HL-60/S4 treated with retinoic acid at 250 ng/mL for 4 days and 3 days (cell line): Measurements from ENCODE around the gene SMNDC1.

Experiments
- in situ Hi-C: fragments of 300-500 bp; cut with MboI; formaldehyde crosslinking; loops from 2 replicates; pipeline ENCODE4 v1.7.0; 2022; ENCODE audit warnings: low sequenced_read_pairs

Gene SMNDC1

DNA sequence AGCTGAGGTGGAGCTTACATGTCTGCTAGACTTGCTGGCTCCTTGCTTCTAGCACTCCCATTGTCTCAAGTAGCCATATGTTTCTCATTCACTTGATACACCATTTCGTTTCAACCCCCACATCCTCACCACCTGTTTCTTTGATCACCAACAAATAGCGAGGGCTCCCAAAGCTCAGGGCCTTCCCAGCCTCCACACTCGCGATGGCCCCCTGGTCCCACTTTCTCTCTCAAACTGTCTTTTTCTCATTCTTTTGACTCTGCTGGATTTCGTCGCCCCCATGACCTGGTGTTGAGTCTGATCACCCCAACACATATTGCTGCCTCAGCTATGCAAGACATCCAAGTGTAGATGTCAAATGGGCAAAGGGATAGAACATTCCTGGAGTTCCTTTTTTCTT lies 26.0 kb upstream of the SMNDC1 start:
- in situ Hi-C loops, result no loop called here

DNA sequence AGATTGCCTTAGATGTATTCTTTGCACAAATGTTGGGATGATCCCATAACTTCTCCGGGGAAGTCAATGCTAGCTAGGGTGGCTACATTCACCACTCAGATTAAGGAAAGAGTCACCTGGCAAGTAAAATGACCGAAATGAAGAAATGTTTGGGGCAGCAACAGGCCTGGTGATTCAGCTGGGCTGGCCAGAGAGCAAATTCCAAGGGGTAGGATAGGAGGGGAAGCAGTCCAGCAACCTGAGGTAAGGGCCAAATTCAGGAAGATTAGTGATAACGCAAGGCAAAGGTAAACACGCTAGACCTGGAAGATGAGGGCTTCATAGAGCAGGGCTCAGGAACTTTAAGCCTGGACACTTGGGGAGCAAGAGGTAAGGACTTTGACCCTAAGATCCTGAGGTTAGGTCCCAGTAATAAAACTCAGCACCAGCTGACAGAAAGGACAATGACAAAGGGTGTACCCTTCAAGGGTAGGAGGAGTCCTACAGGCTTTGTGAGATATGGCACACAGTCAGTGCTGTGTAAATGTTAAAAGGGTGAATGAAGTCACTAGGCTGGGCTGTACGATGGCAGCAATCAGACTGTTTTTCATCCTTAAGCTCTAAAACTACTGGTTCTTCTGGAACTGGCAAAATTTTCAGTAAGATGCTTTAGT lies 22.7 kb upstream of the SMNDC1 start:
- in situ Hi-C loops, result no loop called here

DNA sequence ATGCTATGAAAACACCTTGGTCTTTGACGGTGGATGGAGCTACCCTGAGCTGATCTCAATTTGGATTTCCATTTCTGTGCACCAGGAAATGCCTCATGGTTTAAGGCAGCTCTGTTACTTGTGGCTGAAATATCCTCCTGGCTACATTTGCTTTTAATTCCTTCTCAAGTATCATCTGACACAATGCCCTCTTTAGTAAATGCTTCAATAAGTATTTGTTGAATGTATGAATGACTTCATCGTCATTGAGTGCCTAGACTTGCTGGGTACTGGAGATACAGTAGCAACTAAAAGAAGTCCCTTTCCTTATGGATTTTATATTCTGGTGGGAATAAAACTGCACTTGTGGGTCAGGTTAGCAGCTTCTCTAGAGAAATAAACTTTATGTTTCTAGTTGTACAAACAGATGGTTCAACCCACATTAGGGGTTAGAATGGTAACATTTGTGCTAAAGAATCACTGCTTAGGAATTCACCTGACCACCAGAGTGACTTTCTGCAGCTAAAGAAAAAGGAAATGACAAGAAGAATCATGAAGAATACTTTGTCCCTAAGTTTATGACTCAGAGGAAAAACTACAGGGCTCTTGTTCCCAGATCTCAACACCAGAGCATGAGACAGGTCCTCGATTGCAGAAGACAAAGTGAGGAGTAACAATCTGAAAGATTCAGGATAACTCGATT lies 21.8 kb upstream of the SMNDC1 start:
- in situ Hi-C loops, result no loop called here

DNA sequence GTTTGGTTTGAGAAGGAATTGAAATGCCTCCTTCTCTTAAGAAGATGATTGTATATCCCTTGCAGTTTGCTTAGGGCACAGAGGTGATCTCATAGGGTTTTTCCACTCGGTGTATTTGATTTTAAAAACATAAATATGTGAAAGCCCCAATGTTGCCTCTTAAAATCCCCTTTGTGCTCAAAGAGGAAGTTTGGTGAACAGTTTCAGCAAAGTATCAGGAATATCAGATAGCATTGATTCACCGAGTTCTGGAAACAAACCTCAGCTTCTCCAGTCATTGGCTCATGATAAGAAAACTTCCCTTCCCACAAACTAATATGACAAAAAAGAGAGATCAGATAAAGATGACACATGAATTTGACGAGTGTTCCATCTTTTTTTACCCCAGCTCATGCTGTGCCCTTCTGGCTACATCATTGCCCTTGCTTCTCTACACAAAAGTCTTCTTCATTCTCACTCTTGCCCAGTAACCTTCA lies 20.1 kb upstream of the SMNDC1 start:
- in situ Hi-C loops, result loop anchor here (25.0 kb wide), 1 partner anchor 537 kb away; the partner anchor contains the start of gene PDCD4

DNA sequence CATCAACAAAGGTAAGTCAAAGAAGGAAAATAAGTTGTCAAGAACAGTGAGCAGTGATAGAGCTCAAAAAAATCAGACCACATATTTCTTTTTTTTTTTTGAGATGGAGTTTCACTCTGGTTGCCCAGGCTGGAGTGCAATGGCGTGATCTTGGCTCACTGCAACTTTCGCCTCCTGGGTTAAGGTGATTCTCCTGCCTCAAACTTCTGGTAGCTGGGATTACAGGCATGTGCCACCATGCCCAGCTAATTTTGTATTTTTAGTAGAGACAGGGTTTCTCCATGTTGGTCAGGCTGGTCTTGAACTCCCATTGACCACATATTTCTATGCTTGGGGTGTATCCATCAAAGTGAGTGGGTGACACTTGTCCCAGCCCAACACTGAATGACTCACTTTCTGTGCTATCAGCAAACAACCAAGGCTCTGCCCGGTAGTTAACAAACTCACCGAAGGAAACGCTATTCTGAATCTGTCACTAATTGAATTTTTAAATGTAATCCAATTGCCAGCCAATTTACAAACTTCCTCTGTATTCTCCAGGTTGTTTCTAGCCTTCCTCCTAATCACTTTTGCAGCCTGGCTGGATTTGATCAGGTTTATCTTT lies 19.6 kb upstream of the SMNDC1 start:
- in situ Hi-C loops, result loop anchor here (25.0 kb wide), 1 partner anchor 538 kb away; the partner anchor contains the start of gene PDCD4

DNA sequence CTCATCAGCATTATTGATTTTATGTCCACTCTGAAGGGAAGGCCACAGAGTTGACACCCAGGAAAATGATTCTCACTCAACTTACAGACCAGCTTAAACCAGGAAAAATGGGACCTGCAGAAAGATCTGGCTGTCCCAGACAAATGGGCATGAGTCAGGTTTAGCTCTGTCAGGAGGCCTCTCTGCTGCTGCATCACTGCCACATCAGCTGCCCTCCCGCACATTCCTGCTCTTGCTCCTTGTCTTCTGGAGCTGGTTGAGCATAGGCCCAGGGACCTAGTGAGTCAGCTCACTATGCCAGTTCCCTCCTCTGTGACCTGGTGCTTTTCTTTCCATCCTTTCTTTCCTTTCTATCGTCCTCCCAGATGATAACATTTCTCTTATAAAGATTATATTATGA lies 18.8 kb upstream of the SMNDC1 start:
- in situ Hi-C loops, result loop anchor here (25.0 kb wide), 1 partner anchor 539 kb away; the partner anchor contains the start of gene PDCD4

DNA sequence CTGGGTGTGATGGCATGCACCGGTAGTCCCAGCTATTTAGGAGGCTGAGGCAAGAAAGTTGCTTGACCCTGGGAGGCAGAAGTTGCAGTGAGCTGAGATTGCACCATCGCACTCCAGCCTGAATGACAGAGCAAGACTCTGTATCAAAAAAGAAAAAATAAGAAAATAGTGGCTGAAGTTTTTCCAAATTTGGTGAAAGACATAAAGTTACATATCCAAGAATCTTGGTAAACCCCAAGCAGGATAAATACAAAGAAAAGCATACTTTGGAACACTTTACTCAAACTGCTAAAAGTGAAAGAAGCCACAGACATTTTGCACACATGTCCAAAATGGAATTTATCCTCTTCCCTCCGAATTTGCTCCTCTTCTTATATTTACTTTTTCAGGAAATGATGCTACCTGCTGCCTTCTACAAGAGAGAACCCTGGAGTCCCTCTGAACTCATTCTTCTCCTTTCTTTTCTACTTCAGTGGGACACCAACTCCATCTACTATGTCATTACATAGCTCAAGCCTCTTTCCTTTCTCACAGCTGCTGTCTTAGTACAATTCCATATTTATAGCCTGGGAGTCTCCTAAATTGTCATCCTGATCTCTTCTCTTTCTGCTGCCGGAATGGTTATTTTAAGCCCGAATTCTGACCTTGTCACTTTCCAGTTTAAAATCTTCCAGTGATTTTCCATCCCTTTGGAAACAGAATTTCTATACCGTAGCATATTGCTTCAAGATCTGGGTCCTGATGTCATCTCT lies 17.3 kb upstream of the SMNDC1 start:
- in situ Hi-C loops, result loop anchor here (25.0 kb wide), 1 partner anchor 540 kb away; the partner anchor contains the start of gene PDCD4

DNA sequence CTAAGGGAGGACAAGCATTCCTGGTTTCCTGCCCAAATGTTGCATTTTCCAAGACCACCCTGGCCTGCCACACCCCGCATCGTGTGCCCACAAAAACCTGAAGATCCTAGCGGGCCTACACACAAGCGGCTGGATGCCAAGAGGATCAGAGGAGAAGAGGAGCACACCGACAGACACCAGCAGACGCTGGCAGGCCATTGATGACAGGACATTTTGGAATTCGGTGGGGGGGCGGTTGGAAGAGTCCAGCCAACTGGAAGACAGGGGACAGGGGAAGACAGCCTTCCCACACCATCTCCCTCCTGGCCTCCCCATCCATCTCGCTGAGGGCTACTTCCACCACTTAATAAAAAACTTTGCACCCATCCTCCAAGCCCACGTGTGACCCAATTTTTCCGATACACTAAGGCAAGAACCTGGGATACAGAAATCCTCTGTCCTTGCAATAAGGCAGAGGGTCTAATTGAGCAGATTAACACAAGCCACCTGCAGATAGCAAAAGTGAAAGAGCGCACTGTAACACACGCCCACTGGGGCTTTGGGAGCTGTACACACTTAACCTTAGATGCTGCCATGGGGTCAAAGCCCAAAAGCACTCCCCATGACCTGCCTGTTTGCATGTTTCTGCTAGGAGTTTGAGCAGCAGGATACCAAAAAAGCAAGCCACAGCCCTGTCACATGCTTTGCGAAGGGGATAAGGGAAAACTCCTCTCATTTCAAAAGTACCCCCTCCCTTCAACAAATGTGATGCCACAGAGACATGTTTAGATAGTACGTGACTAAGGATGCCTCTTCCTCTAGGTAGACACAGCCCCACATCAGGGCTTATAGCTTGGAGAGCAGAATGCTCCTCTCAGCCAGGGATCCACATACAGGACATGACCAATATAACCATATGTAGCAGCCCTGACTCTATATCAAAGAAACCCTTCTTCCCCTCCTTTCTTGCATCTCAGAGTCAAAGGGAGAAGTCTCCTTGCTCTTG lies 13.4 kb upstream of the SMNDC1 start:
- in situ Hi-C loops, result loop anchor here (25.0 kb wide), 1 partner anchor 544 kb away; the partner anchor contains the start of gene PDCD4

DNA sequence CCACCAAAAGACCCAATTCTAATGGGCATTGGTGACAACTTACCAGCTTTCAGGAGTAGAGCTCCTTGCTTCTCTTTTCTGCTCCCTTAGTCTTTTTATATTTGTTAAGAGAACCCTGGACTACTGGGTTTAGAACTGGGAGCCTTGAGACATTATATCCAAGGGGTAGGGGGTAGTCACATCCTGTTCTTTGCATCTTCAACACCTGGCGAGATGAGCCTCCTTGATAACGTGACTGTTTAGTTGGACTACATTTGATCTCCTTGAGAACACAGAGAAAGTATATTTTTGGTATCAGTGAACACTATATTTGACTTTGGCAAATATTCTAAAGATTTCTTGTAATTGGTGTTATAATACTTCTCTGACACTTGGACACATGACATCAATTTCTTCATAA lies 9.0 kb upstream of the SMNDC1 start:
- in situ Hi-C loops, result loop anchor here (25.0 kb wide), 1 partner anchor 549 kb away; the partner anchor contains the start of gene PDCD4

DNA sequence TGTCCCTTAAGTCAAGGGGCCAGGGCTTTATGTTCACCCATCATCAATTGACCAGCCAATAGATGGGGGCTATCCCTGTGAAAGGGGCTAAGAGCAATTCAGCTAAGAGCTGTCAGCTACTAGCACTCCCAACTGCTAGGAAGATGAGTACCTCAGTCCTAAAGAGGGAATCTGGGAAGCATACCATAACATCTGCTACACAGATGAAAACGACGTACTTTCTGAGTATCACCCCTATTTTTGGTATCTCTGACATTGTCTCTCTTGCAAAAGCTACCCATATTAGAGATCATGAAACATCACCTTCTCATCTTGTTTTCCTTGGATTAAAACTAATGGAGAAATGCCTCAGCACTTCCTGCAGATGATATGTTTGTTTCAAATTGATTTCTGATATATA lies 7.5 kb upstream of the SMNDC1 start:
- in situ Hi-C loops, result loop anchor here (25.0 kb wide), 1 partner anchor 550 kb away; the partner anchor contains the start of gene PDCD4

DNA sequence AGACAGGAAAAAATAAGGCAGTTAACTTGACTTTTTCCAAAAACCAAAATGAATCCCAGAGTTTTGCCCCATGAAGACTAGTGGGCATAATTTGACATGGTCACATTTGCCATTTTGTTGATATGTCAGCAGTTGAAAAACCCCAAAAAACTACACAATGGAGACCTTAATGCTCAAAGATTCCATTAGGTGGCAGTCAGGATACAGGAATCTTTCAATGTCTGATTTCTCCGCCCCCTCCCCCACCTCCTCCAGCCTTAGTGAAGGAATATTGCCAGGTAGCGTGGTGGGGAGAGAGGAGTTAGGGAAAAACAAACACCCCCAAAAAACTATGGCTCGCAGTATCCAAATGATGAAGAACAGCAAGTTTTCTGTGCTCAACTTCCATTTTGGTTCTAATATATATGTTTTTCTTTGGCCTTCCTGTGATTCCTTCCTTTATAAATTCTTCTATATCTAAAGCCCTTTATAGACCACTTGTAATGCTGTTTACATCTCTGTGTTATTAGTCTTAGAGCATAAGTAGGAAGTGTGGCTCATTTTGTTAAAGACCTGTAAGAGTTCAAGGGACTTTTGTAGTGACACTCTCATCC lies 6.7 kb upstream of the SMNDC1 start:
- in situ Hi-C loops, result loop anchor here (25.0 kb wide), 1 partner anchor 551 kb away; the partner anchor contains the start of gene PDCD4

DNA sequence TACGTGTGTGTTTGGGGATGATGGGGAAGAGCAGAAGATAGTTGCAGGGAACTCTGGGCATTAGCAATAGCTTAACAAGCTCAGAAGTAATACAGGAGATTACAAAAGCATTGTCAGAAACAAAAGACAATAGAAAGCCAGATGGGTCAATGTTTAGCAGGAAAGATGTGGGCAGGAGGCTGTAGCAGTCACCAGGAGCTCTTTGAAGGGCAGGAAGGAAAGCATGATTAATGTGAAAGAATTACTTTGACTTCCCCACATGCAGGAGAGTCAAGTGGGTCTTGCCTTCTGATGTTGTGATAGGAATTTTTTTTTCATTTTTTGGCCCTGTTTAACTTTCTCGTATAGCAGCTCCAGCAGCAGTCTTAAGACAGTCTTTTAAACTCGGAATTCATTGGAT lies 6.0 kb upstream of the SMNDC1 start:
- in situ Hi-C loops, result loop anchor here (25.0 kb wide), 1 partner anchor 552 kb away; the partner anchor contains the start of gene PDCD4

DNA sequence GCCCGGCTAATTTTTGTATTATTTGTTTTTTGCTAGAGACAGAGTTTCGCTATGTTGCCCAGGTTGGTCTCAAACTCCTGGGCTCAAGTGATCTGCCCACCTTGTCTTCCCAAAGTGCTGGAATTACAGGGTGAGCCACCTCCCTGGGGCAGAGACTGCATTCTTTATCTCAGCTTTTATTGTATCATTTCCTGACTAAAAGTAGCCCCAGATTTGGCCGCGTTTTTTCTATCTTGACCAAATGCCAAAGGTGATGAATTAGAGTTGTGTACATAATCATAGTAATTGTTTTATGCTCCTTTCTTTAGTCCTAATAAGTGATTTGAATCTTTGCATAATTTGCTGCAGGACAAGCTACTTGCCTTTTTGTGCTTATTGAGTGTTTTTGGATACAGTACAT lies 3.1 kb upstream of the SMNDC1 start:
- in situ Hi-C loops, result loop anchor here (25.0 kb wide), 1 partner anchor 554 kb away; the partner anchor contains the start of gene PDCD4

DNA sequence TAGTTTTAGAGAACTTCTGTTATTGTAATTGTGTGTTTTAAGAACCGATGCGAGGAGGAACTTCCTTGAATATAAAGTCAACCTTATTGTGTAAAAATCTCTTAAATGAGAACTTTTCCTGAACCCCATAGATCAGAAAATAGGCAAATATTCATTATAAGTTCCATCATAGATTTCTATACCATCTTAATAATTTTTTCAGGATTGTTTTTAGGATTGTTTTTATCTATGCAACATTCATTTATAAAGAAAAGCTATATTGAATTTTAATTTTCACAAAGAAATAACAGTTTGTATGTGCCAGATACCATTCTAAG lies 1.7 kb upstream of the SMNDC1 start:
- in situ Hi-C loops, result loop anchor here (25.0 kb wide), 1 partner anchor 556 kb away; the partner anchor contains the start of gene PDCD4

DNA sequence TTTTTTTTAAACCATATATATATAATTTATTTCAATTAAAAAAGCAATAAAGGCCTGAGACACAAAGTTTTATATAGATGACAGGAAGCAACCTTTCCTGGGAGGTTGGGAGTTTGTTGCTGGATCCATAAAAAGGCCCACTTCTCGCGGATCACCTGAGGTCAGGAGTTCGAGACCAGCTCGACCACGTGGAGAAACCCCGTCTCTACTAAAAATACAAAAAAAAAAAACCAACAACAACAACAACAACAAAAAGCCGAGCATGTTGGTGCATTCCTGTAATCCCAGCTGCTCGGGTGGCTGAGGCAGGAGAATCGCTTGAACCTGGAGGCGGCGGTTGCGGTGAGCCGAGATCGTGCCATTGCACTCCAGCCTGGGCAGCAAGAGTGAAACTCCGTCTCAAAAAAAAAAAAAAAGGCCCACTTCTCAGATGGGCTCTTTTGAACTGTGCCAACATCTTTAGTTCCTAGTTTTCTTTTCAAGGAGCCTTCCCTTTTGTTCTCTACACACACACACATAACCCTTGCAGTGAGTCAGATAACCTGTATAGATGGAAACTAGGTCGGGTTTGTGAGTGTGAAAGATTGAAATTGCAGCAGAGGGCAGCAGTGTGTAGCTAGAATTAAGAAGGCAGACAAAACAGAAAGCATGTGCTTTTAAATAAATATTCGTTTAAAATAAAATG lies 1.2 kb upstream of the SMNDC1 start:
- in situ Hi-C loops, result loop anchor here (25.0 kb wide), 1 partner anchor 556 kb away; the partner anchor contains the start of gene PDCD4

DNA sequence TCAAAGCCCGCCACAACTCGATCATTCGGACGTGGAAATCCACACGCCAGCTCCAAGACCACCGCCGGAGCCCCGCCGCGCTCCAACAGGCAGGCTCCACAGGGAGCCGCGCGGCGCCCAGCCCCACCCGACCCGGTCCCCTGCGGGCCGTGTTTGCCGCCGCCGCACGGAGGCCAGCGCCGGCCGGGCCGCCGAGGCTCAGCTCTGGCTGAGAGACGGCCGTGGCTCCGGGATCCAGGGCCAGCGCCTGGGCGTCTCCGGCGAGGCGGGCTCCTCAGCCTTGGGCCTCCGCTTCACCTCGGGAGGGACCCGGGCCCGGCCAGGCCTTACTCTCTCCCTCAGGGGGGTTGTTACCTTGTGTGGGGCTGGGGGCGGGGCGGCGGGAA lies 333 bp downstream of the SMNDC1 start:
- in situ Hi-C loops, result loop anchor here (25.0 kb wide), 1 partner anchor 558 kb away; the partner anchor contains the start of gene PDCD4

DNA sequence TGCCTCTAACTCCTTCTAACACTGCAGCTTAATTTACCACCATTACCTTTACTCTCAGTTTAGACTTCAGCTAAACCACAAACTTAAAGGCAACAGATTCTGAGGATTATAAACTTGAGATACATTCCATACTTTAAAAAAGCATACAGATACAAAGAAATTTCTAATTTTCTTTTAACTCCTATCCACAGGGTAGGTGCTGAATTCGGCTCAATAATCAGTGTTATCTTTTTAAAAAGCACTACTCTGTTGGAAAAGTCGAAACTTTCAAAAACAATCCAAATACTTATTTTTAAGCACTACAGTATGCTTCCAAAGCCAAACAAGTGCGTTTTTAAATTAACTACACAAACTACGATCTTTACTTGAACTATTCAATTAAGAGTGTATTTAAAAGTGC lies 1.0 kb downstream of the SMNDC1 start:
- in situ Hi-C loops, result loop anchor here (25.0 kb wide), 1 partner anchor 559 kb away; the partner anchor contains the start of gene PDCD4

DNA sequence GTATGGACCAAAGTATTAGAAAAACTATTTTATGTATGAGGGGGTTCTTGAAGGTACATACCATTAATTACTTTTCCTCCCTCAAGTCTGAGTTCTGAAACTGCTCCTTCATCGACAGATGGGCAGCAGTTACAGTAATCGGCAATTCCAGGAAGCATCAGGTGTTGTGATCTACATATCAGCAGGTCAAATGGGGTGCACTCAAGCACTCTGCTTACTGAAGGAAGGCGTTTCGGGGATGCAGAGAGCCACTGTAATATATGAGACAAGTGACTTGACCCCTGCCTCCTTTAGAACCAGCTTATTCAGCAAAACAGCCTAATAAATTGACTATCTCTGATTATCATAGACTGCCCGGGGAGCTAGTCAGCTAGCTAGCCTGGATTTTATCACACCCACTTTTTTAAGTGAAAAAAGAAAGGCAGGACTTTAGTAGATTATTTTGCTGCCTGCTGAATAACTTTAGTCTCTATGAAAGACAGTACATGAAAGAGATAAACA lies 4.2 kb downstream of the SMNDC1 start:
- in situ Hi-C loops, result loop anchor here (25.0 kb wide), 1 partner anchor 562 kb away; the partner anchor contains the start of gene PDCD4
